GM23248 (cell line): ENCODE data around the gene SSBP2. TPM values are rescaled to one million over a fixed set of nuclear protein-coding genes. Genes with fewer than 3 reads are reported as not detected.

Experiments
- DNase-seq: peaks from one replicate; pipeline ENCODE4 v3.0.0-alpha.2; 2015
- H2AFZ ChIP-seq: fragments of 200-600 bp; sonication (generic); 2 replicates; pipeline ENCODE4 v1.6.1; 2016; ENCODE audit warnings: antibody characterized with exemption
- H3F3A ChIP-seq: fragments of 200-600 bp; sonication (generic); 2 replicates; pipeline ENCODE4 v1.6.1; 2016; ENCODE audit warnings: mild to moderate bottlenecking, antibody characterized with exemption, mixed run types; ENCODE audit not compliant: insufficient read depth
- H3K27ac ChIP-seq: fragments of 200-600 bp; sonication (generic); 2 replicates; pipeline ENCODE4 v1.5.1; 2016; ENCODE audit warnings: mild to moderate bottlenecking
- H3K27me3 ChIP-seq: fragments of 200-600 bp; sonication (generic); replicated peaks from 2 replicates; pipeline ENCODE4 v1.6.1; 2016; ENCODE audit warnings: mild to moderate bottlenecking; ENCODE audit not compliant: insufficient read depth
- H3K36me3 ChIP-seq: fragments of 200-600 bp; sonication (generic); 2 replicates; pipeline ENCODE4 v1.6.1; 2016; ENCODE audit warnings: low read depth, mild to moderate bottlenecking
- H3K4me1 ChIP-seq: fragments of 200-600 bp; sonication (generic); 2 replicates; pipeline ENCODE4 v1.6.1; 2016; ENCODE audit warnings: mild to moderate bottlenecking; ENCODE audit not compliant: insufficient read depth
- H3K4me2 ChIP-seq: fragments of 200-600 bp; sonication (generic); one replicate; pipeline ENCODE4 v1.6.1; 2016; ENCODE audit warnings: mild to moderate bottlenecking; ENCODE audit not compliant: unreplicated experiment
- H3K4me3 ChIP-seq: fragments of 200-600 bp; sonication (generic); 2 replicates; pipeline ENCODE4 v1.5.1; 2016; ENCODE audit warnings: mild to moderate bottlenecking
- H3K79me2 ChIP-seq: fragments of 200-600 bp; sonication (generic); 2 replicates; pipeline ENCODE4 v1.6.1; 2016; ENCODE audit warnings: mild to moderate bottlenecking; ENCODE audit not compliant: insufficient read depth
- H3K9ac ChIP-seq: fragments of 200-600 bp; sonication (generic); 2 replicates; pipeline ENCODE4 v1.6.1; 2016; ENCODE audit warnings: mild to moderate bottlenecking
- H3K9me2 ChIP-seq: fragments of 200-600 bp; sonication (generic); 2 replicates; pipeline ENCODE4 v1.6.1; 2016; ENCODE audit warnings: mixed run types, mild to moderate bottlenecking, moderate library complexity; ENCODE audit not compliant: insufficient read depth
- H3K9me3 ChIP-seq: fragments of 200-600 bp; sonication (generic); one replicate; pipeline ENCODE4 v1.6.1; 2017; ENCODE audit warnings: low read depth
- H4K20me1 ChIP-seq: fragments of 200-600 bp; sonication (generic); 2 replicates; pipeline ENCODE4 v1.6.0; 2016; ENCODE audit not compliant: insufficient read depth
- EZH2 ChIP-seq: fragments of 200-600 bp; sonication (generic); IDR thresholded peaks from 2 replicates; pipeline ENCODE4 v1.6.1; 2018; ENCODE audit warnings: antibody characterized with exemption, mild to moderate bottlenecking; ENCODE audit not compliant: insufficient read depth, poor library complexity, severe bottlenecking
- EZH2phosphoT487 ChIP-seq: fragments of 200-600 bp; sonication (generic); IDR thresholded peaks from 2 replicates; pipeline ENCODE4 v1.6.1; 2018; ENCODE audit warnings: antibody characterized with exemption, moderate library complexity, mild to moderate bottlenecking, low read depth; ENCODE audit not compliant: insufficient read depth
- WGBS, 2 experiments: methylation state at CpG; one replicate each; pipeline ENCODE4 v1.1.6; 2015 to 2017; ENCODE audit warnings: low lambda C conversion rate in 2 of 2, low coverage in 1 of 2; ENCODE audit errors: missing lambda C conversion rate in 2 of 2; 5-methylcytosine and 5-hydroxymethylcytosine counted together
- in situ Hi-C: fragments of 300-500 bp; cut with MboI; formaldehyde crosslinking; loops from 2 replicates; pipeline ENCODE4 v1.15.0; 2020
- polyA plus RNA-seq: library from polyadenylated mRNA; unstranded; fragments of >200 nt; fragmentation: Nextera tagmentation; extraction: Ambion mirVana; gene quantifications from 2 replicates; pipeline ENCODE4 v1.2.1, GENCODE V29; 2016
- total RNA-seq: library from RNA; depleted of rRNA; stranded (reverse); fragments of >200 nt; shearing (Covaris generic); gene quantifications from 2 replicates; pipeline ENCODE4 v1.2.3, GENCODE V29; 2014

Gene SSBP2
- total and polyA plus RNA-seq, 2 experiments from 2014 or later, result 25.5 to 40.0 TPM

- peak; percentile 32 for DNase-seq
- Histone ChIP-seq H3K79me2 (no peaks in the 10 kb centered on the region), H3K4me3 (no peak overlapping the region), H3K4me2 (no peak overlapping the region), H3K4me1 (peaks cover 7% of the 10 kb centered on the region), H3K9ac (no peak overlapping the region), H2AFZ (no peak overlapping the region), H3K9me2 (no peaks in the 10 kb centered on the region), H3K36me3 (no peaks in the 10 kb centered on the region), H3K9me3 (no peaks in the 10 kb centered on the region), H3K27ac (no peak overlapping the region), H3K27me3 (no peaks in the 10 kb centered on the region), H3F3A (no peaks in the 10 kb centered on the region), H4K20me1 (no peaks in the 10 kb centered on the region)
- in situ Hi-C loops, result loop anchor here (25.0 kb wide), 3 partner anchors 223 to 723 kb away; no protein-coding TSS in a partner anchor
- TF ChIP-seq EZH2phosphoT487 (no peak), EZH2 (no peak)
Measured at GRCh38 chr5:81513982-81514381, 236.9 kb downstream of the SSBP2 start.

DNA sequence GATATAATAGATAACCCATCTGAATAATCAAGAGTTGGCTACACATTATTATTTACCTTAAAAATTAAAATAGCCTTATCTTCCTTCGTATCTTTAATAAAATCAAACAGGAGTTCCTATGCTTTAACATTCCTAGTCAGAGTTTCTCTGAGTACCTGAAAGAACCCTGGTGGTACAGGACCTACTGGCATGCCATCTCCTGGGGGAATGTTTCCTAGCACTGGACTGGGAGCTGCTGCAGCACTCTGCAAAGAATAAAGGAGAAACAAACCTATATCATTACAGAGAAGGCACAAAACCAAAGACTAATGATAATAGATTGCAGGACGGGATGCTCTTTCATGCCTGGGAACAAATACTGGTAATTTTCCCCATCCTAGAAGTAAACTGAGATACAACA, 237.4 kb downstream of the SSBP2 start:
- TF ChIP-seq EZH2 (no peak), EZH2phosphoT487 (no peak)
- in situ Hi-C loops, result loop anchor here (25.0 kb wide), 3 partner anchors 224 to 724 kb away; no protein-coding TSS in a partner anchor
- Histone ChIP-seq H3K9me2 (no peaks in the 10 kb centered on the region), H3K9ac (no peak overlapping the region), H2AFZ (no peak overlapping the region), H3K27ac (no peak overlapping the region), H3K9me3 (no peaks in the 10 kb centered on the region), H3K27me3 (no peaks in the 10 kb centered on the region), H3K4me3 (no peak overlapping the region), H3K36me3 (no peaks in the 10 kb centered on the region), H3K79me2 (no peaks in the 10 kb centered on the region), H4K20me1 (no peaks in the 10 kb centered on the region), H3K4me1 (peaks cover 7% of the 10 kb centered on the region), H3K4me2 (no peak overlapping the region), H3F3A (no peaks in the 10 kb centered on the region)
- DNase-seq, result no peak
- 90 to 95% methylated on average over 2 of the region's 2 CpGs for WGBS, 2 experiments

DNA sequence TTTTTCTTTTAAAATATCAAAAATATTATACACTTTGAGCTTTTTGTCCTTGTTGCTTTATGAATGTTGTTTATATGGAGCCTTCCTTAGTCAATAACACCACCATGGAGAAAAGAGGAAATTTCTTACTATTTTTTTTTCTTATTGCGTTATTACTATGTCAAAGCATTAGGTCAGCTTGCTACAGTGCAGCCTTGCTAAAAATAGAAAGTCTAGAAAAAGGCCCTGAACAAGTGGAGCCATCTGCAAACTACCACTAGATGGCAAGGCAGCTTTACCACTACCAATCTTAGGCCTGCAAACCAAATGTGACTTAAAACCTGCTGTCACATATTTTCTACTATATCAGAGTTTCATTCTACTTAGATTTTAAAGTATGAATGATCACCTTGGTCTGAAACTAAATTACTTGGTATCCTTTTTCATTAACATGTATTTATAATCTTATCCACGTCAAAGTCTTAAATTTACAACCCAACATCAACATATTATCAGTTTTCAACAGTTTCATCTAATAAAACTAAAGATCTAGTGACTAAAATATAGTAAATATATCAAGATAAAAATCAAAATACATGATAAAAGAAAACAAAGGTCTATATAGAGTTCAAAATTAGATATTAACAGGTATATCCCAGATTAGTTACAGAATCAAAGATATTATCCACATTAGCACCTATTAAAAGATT, 243.9 kb downstream of the SSBP2 start:
- Histone ChIP-seq H3K4me1 (no peaks in the 10 kb centered on the region), H2AFZ (no peak overlapping the region), H3F3A (0 out of 2 replicates have a peak, but pooled peaks cover 5% of the 10 kb centered on the region), H3K79me2 (no peaks in the 10 kb centered on the region), H3K27ac (no peak overlapping the region), H3K27me3 (no peaks in the 10 kb centered on the region), H3K4me3 (no peak overlapping the region), H3K9me2 (no peaks in the 10 kb centered on the region), H3K9ac (no peak overlapping the region; the same call in 1 of the 2 replicates), H3K4me2 (no peak overlapping the region), H3K36me3 (no peaks in the 10 kb centered on the region), H3K9me3 (no peaks in the 10 kb centered on the region), H4K20me1 (no peaks in the 10 kb centered on the region)
- in situ Hi-C loops, result loop anchor here (10.0 to 25.0 kb wide), 4 partner anchors 230 to 730 kb away; no protein-coding TSS in a partner anchor
- DNase-seq, result peak; percentile 94
- TF ChIP-seq EZH2 (no peak), EZH2phosphoT487 (no peak)
- 26 to 28% methylated on average over 2 of the region's 2 CpGs for WGBS, 2 experiments

DNA sequence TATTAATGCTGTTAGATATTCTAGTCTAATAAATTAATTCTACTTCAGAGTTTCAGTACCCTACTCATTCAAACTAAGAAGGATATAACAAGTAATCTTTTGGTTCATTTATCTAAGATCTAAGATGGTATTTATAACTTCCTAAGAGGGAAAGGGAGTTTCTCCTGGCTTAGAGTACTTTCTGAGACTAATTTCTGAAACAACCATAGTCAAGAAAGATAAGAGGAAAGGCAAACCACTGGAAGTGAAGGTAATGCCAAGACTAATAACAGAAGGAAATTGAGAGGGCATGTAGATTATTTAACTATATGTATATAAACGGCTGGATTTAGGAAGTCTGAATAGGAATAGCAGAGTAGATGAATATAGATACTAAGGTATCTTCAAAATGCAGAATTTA, 244.5 kb downstream of the SSBP2 start:
- Histone ChIP-seq H3K9me3 (no peaks in the 10 kb centered on the region), H3K4me1 (no peaks in the 10 kb centered on the region), H4K20me1 (no peaks in the 10 kb centered on the region), H2AFZ (no peak overlapping the region), H3K27ac (peak overlapping the region; percentile 6; the same call in 1 of the 2 replicates), H3F3A (0 out of 2 replicates have a peak, but pooled peaks cover 5% of the 10 kb centered on the region), H3K79me2 (no peaks in the 10 kb centered on the region), H3K9me2 (no peaks in the 10 kb centered on the region), H3K9ac (no peak overlapping the region), H3K36me3 (no peaks in the 10 kb centered on the region), H3K27me3 (no peaks in the 10 kb centered on the region), H3K4me3 (no peak overlapping the region), H3K4me2 (no peak overlapping the region)
- WGBS, 2 experiments, result 49 to 58% methylated on average over 1 of the region's 1 CpG
- TF ChIP-seq EZH2 (no peak), EZH2phosphoT487 (no peak)
- in situ Hi-C loops, result loop anchor here (10.0 to 25.0 kb wide), 4 partner anchors 231 to 731 kb away; no protein-coding TSS in a partner anchor
- no peak for DNase-seq
